HG03060 (cell line): ENCODE data around the gene GPI.
"Not testable (repeated sequence)": the region's sequence is repeated elsewhere in the genome, so short reads cannot be mapped to it uniquely, and the experiment has no call there.

ENCODE experiments used
- ATAC-seq: cut with Tn5 transposase; IDR thresholded peaks from one replicate; pipeline ENCODE4 v1.9.1; 2021; ENCODE audit warnings: low read depth, moderate number of reproducible peaks; ENCODE audit not compliant: unreplicated experiment

GPI gene

GRCh38 chr19:34400844-34401243, 35.8 kb downstream of the GPI start:
- ATAC-seq, result not testable (repeated sequence)

DNA sequence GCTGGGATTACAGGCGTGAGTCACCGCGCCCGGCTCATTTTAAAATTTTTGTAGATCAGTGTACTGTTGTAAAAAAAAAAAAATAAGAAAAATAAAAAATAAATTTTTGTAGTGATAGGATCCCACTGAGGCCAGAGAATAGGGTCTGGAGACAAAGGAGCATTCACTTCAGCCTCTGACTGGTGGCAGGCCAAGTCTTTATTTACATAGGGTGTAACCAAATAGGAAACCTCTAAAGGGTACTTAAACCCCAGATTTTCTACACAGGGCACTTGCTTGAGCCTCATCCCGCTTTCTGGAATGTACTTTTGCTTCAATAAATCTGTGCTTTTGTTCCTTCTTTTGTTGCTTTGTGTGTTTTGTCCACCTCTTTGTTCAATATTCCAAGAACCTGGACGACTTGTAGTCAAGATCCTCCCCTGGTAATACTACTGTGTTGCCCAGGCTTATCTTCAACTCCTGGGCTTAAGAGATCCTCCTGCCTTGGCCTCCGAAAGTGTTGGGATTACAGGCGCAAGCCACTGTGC, 37.1 kb downstream of the GPI start:
- no peak for ATAC-seq

GRCh38 chr19:34403784-34404108, 38.8 kb downstream of the GPI start:
- no peak for ATAC-seq

GRCh38 chr19:34404109-34404909, 39.3 kb downstream of the GPI start, which contains the start of gene PDCD2L:
TSS of gene PDCD2L (plus strand) at chr19:34404399. CDS start at chr19:34404431, 32 bp downstream.
- ATAC-seq, result peak; percentile 46

DNA sequence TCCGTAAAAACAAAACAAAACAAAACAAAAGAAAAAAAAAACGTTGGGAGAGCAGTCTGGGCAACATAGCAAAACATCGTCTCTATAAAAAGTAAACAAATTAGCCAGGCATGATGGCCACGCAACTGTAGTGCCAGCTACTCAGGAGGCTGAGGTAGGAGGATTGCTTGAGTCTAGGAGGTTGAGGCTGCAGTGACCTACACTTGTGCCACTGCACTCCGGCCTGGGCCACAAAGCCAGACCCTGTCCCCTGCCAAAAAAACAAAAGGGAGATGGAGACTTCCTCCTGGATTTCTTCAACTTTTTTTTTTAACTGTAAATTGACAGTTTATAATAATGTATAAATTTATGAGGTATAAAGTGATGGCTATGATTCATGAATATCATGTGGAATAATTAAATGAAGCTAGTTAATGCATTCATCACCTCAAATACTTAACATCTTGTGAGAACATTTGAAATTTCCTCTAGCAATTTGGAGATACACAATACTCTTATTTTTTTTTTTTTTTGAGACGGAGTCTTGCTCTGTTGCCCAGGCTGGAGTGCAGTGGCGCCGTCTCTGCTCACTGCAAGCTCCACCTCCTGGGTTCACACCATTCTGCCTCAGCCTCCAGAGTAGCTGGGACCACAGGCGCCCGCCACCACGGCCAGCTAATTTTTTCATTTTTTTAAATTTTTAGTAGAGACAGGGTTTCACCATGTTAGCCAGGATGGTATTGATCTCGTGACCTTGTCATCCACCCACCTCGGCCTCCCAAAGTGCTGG, 41.1 kb downstream of the GPI start:
- no peak for ATAC-seq

DNA sequence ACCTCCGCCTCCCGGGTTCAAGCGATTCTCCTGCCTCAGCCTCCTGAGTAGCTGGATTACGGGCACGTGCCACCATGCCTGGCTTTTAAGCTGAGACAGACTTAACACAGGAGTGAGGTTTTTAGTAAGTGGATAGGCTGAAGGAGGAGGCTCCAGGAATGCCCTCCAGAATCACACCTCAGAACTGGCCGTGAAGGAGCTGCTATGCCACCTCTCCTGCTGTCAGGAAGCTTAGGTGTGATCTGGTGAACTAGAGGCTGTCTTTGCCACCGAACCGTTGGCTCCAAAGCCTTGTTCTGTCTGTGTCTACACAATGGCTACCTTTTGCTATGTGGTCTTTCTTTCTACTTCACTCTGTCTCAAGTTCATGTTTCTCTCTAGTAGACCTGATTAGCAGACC, 43.4 kb downstream of the GPI start:
- ATAC-seq, result no peak

GRCh38 chr19:34409189-34410164, 44.5 kb downstream of the GPI start:
- ATAC-seq, result no peak

DNA sequence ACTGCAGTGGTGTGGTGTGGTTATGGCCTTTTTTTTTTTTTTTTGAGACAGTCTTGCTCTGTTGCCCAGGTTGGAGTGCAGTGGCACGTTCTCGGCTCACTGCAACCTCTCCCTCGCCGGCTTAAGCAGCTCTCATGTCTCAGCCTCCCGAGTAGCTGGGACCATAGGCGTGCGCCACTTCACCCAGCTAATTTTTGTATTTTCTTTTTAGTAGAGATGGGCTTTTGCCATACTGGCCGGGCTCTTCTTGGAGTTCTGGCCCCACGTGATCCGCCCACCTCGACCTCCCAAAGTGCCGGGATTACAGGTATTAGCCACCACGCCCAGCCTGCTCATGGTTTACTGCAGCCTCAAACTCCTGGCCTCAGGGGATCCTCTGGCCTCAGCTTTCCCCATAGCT, 46.2 kb downstream of the GPI start:
- ATAC-seq, result no peak

GRCh38 chr19:34416021-34416545, 51.1 kb downstream of the GPI start:
- no peak for ATAC-seq

DNA sequence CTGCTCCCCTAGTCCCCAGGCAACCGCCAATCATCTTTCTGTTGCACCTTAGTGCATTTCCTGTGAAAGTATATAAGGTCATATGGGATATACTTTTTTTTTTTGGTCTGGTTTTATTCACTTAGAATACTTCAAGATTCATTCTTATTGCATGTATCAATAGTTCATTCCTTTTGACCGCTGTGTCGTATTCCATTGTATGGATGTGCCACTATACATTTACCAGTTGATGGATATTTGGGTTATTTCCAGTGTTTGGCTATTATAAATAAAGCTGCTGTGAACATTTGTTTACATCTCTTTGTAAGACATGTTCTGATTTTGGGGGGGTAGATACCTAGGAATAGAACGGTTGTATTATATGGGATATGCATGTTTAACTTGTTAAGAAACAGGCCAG, 53.3 kb downstream of the GPI start:
- no peak for ATAC-seq

GRCh38 chr19:34426096-34426661, 61.2 kb downstream of the GPI start:
- no peak for ATAC-seq

DNA sequence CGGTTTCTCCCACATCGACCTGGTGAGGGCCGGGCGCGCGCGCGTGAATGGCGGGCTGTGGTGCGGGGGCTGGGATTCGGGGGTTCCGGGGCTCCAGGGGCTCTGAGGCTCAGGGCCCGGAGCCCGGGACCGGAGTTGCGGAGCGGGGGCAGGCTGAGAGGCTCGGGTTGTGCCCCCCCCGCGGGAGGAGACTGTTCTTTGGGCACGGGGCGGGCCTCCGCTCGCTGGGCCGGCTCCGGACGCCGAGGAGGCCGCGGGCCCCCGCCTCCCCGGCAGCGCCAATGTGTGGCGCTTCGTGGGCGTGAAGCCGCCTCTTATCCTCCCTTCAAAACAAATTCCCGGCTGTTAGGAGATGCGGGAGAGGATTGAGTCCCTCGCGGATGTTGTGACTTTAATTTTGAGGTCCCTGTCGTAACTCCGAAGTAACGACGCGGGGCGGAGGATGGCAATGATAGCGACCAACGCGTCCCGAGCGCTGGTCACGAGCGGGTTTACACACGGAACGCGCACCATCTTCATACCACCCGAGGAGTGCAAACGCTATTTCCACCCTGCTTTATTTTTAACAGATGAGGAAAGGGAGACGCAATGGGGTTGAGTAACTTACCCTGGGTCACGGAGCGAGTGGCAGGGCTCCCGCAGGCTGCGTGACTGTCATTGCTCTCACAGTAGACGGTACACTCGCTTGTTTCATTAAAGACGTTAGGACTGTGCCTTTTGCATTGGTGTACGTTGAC, 63.7 kb downstream of the GPI start:
- ATAC-seq, result no peak

DNA sequence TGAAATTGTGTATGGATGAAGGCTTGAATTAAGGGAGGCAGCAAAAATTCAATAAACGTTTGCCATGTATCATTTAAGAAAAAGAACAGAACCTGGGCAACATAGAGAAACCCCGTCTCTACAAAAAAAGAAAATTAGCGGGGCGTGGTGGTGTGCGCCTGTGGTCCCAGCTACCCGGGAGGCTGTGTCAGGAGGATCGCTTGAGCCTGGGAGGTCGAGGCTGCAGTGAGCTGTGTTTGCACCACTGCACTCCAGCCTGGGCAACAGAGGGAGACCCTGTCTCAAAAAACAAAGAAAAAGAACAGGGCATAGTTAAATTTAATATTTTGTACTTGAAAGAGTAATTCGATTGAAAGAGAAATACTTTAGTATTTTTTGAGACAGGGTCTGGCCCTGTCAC, 64.6 kb downstream of the GPI start:
- ATAC-seq, result no peak

- ATAC-seq, result no peak
Measured at GRCh38 chr19:34430738-34431625, 66.0 kb downstream of the GPI start.

GRCh38 chr19:34431681-34432402, 66.8 kb downstream of the GPI start:
- no peak for ATAC-seq

DNA sequence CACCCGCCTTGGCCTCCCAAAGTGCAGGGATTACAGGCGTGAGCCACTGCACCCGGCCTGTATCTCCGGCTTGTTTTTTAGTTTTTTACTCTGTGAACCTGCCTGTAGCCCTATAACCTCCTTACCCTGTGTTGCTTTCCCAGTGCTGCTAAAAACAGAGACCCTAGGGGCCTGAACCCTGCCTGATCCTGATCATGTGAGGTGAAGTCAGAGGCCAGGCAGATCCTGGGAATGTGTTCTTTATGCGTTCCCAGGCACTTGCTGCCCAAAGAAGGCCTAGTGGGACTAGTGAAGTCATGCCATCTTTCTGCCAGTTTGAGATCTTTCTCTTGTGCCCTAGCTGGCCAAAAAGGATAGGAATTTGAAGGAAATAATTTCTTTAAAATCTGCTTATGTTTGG, 67.8 kb downstream of the GPI start:
- ATAC-seq, result no peak

DNA sequence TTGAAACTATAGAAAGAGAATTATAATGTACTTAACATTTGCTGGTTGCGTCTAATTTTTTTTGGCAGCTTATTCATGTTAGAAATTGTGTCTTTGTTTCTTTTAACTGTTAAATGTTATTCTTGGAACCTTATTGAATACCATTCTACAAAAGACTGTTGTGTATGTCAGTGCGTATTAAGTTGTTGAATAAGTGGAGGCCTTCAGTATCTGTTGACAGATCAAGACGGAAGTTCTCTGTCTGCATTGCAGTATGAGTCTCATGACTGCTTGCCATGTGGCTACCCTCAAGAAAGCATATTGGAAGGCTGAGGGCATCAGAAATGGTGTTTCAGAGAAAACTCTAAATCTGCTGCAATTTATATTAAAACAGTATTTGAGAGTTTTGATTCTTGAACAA, 71.7 kb downstream of the GPI start:
- ATAC-seq, result no peak

- ATAC-seq, result no peak
Measured at GRCh38 chr19:34448191-34448590, 83.2 kb downstream of the GPI start.
